HG03060 (cell line): ENCODE data around the gene FAM180A.
"Not testable (repeated sequence)": the region's sequence is repeated elsewhere in the genome, so short reads cannot be mapped to it uniquely, and the experiment has no call there.

Source experiments
- ATAC-seq: cut with Tn5 transposase; IDR thresholded peaks from one replicate; pipeline ENCODE4 v1.9.1; 2021; ENCODE audit warnings: low read depth, moderate number of reproducible peaks; ENCODE audit not compliant: unreplicated experiment

Gene FAM180A

GRCh38 chr7:135743907-135744731, 4.5 kb downstream of the FAM180A start:
- no peak for ATAC-seq

DNA sequence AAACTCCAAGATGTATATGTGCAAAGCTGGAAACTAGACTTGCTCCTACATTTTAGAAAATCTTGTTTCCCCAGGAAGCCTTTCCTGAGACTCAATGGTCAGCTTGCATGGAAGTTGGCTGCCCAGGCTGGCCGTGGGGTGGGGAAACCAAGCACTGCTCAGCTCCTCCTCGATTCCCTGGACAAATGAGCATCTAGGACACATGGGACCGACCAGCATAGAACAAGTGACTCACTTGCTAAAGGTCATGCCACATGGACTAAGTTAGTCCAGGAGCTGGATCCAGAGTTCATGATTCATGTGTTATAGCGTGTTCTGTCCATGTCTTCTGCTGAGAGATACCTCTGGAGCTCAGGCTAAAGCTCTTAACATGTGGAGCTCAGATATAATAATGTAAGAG, 6.2 kb downstream of the FAM180A start:
- no peak for ATAC-seq

- ATAC-seq, result no peak
Measured at GRCh38 chr7:135741905-135742304, 6.7 kb downstream of the FAM180A start.

GRCh38 chr7:135740889-135741288, 7.7 kb downstream of the FAM180A start:
- no peak for ATAC-seq

DNA sequence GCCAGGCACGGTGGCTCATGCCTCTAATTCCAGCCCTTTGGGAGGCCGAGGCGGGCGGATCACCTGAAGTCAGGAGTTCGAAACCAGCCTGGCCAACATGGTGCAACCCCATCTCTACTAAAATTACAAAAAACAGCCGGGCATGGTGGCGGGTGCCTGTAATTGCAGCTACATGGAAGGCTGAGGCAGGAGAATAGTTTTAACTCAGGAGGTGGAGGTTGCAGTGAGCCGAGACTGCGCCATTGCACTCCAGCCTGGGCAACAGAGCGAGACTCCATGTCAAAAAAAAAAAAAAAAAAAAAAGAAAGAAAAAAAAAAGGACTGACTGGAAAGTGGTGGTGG, 11.3 kb downstream of the FAM180A start:
- not testable (repeated sequence) for ATAC-seq

DNA sequence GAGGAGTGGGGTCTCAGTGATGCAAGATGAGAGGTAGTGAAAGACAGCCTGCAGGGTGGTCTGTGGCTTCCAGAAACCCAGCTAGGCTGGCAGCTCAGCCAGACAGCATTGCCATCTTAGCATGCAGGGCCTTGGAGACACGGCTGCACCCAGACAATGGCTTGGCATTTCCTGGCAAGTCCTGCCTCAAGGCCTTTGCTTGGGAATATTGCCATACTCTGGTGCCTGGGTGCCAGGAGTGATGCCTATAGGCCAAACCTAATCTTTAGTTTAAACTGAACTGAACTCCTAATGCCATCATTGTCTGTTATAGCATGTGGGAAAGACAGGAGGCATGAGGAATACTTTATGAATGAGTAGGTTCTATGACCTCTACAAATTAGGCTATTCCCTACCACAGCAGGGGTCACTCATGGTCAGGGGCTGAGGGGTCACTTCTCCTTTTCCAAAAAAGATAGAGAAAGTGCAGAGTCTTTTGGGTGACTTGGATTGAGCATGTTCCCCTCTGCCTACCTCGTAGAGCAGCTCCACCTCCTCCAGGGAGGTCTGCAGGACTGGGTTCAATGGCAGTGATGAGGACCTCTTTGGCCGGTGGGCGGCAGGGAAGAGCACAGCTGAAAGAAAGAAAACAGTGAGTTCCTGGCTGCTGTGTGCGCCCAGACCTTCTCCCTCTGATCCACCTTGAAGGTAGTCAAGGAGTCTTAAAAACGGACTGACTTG, 11.9 kb downstream of the FAM180A start:
- no peak for ATAC-seq

DNA sequence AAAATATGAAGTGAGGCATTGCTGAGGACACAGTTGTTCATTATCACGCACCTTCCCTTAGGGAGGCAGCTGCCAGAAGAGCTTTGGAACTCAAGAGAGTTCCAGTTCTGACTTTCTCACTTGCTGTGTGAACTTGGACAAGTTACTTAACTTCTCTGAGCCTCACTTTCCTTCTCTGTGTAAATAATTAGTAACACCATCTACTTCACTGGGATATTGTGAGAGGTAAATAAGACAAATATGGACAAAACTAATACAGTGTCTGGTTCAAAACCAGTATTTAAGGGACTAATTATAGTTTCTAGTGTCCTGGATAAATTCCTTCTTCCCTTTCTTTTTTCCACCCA, 14.3 kb downstream of the FAM180A start:
- no peak for ATAC-seq

DNA sequence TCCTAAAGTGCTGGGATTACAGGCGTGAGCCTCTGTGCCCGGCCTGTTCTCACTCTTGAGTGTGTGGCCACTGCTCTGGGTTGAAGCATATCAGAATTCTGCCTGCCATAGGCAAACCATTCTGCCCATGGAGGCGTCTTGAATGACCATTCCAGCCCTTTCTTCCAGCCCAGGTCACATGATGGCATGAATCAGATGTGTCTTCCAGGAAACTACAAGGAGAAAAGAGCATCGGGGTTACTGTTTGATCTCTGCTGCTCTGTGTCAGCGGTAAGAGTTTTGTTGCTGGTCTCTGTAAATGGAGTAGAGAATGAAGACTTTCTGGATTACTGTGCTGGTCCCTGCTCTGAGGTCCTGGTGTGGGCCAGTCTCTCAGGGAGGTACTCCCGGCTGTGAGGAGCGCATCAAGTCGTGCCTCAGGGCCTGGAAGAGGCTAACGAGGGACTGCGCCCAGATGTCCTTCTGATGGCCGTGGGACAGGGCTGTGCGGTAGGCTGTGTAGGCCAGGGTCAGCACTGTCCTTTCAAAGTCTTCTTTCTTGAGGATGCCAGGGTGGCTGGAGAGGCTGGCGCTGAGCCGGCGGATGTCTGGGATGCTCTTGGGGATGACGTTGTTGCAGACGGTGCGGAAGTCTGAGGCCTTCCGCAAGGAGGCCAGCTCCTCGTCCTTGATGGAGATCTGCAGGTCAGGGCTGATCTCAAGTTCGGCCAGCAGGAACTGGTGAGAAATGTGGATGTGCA, 14.8 kb downstream of the FAM180A start:
- ATAC-seq, result no peak

DNA sequence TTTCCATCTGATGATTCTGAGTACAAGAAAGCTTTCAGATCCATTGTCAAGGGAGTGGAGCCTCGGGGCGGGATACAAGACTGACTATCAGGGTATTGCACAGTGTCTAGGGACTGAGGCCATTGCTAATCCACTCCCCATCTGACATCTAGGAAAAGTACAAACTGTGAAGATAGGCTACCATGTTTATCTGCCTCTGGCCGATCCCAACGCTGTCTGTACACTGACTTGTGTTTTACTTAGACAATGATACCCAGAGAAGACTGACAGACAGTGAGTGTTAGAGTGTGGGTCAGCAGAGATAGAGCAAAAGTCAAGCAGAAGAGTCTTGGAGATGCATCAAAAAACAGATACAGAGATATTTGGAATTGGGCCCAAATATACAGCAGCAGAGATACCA, 17.5 kb downstream of the FAM180A start:
- ATAC-seq, result no peak

- ATAC-seq, result no peak
Measured at GRCh38 chr7:135729230-135729629, 19.4 kb downstream of the FAM180A start.

- no peak for ATAC-seq
Measured at GRCh38 chr7:135728136-135728669, 20.4 kb downstream of the FAM180A start, which contains the start of gene SLC13A4. Gene SLC13A4, minus strand, starts transcription at chr7:135728186. Its CDS starts 690 bp downstream, at chr7:135727496.

DNA sequence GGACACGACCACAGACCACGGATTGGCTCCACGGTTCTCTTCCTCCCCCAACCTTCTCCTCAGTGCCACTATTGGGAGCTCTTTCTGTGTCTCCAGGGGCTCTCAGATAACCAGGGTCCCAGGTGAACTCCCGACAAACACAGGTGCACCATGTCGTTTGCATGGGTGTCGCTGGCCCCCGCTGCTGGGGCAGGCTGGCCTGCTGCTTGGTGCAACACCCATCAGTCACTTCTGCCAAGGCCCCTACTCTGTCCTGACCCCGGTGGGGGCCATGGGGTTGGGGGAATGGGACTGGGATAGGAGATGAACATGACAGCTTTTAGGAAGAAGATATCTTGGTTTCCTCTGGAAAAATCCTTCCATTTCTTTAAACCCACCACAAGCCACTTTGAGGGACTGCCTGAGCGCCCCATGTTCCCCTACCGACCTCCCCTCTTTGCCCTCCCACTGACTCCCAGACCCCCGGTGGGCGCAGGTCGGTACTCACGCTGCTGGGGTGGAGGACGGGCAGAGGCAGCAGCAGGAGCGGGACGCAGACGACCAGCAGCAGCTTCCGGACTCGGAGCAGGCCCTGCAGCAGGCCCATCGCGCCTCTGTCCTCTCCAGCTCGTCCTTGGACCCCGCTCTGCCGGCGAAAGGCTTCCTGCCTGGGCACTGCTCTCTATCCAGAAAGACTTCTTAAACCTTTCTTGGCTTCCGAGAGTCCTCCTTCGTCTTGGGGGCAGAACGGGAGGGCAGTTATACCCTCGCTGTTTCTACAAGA, 21.5 kb downstream of the FAM180A start:
- ATAC-seq, result no peak

DNA sequence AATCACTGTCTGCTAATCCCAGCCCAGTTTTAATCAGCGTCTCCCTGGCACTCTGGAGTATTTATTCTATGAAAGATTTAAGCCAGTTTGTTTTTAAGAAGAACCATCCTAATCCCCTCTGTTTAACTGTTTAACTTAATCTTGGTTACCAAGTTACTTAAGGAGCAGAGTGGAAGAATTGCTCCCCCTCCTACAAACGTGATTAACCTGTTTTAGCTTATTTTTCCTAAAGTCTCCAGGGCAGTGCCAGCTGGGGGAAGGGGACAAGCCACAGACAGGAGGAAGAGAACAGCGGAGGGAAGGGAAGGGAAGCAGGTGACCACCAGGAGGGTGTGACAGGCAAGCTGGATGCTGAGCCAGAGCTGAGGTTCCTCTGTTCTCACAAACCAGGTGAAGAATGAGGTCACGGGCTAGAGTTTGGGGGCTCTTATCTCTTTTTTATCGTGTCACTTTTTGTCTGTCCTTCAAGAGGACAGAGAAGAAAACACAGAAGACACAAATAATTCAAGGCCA, 22.3 kb downstream of the FAM180A start:
- ATAC-seq, result no peak

GRCh38 chr7:135723411-135723810, 25.2 kb downstream of the FAM180A start:
- no peak for ATAC-seq

DNA sequence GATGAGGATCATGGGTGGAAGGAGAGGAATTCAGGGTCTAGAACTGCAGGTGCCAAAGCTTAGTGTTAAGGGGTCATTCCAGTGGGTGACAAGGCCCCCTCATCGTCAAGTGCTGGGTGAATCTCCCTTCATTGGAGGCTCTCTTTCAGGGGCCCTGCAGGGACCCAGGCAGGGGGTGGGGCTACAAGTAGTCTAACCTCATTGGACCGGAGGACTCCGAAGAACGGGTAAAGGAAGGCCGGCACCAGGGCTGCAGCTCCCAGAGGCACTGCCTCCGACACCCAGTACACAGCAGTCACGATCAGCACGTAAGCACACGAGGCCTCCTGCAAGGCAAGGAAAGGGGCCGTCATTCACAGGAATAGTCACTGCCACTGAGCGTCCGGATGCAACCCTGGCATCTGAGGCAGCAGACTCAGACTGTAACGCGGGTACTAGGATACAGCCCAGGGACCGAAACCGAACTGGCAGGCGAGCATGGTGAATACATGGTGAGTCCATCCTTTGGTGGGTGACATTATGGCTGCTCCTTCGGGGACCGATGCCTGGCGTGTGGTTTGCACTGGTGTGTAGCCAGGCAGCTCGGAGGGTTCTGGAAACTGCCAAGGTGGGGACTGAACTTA, 27.3 kb downstream of the FAM180A start:
- no peak for ATAC-seq

GRCh38 chr7:135719688-135720087, 28.9 kb downstream of the FAM180A start:
- ATAC-seq, result no peak

DNA sequence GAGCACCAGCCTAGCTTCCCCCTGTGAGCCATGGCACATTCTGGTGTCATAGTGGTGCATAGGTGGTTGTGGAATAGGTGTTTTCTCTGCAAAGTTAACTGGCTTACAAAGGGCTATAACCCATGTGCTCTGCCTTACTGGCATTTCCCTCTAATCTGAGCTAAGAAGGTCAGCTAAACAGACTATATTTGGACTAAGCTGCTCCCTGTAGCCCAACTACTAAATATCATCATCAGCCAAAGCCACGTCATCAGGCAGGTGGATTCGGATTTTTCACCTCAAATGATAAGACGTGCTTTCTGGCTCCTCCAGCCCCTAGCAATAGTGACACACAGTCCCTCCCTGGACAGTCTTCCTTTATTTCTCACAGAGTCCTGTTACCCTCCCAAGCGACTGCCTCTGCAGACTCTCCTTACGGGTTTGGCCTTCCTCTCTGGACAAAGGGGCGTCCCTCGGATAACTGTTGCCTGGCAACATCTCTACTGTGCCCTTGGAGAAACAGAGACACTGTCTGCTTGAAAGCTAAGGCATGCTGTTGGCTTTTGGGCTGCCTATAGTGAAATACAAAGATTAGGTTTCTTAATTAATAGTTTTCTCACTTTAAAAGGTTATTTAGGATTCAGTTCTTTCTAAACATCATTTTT, 29.7 kb downstream of the FAM180A start:
- ATAC-seq, result no peak

- no peak for ATAC-seq
Measured at GRCh38 chr7:135718219-135718618, 30.4 kb downstream of the FAM180A start.

GRCh38 chr7:135717693-135718092, 30.9 kb downstream of the FAM180A start:
- ATAC-seq, result no peak
